Left cardiac atrium (tissue), 4 donors: Measurements from ENCODE around the gene MRPL16. TPM values are rescaled to one million over a fixed set of nuclear protein-coding genes. Genes with fewer than 3 reads are reported as not detected.
"Not testable (repeated sequence)": the region's sequence is repeated elsewhere in the genome, so short reads cannot be mapped to it uniquely, and the experiment has no call there.

Source experiments
- ATAC-seq, 2 donors: fragments of 200-7000 bp; cut with Tn5 transposase; one replicate each; pipeline ENCODE4 v1.9.1; 2020; ENCODE audit warnings: mild to moderate bottlenecking in 2 of 2, moderate library complexity in 2 of 2
- DNase-seq: peaks from one replicate; pipeline ENCODE4 v3.0.0-alpha.2; 2020
- intact Hi-C, 2 donors: fragments of 100-400 bp; cut with DNase I; formaldehyde crosslinking; loops; one replicate each; pipeline versions ENCODE4 v1.14.1 to v1.15.1; 2022 to 2023
- total RNA-seq, 2 donors: library from RNA; stranded (reverse); fragmentation: NEBNext Ultra II Directional; extraction: Animal tissue kit (Norgen Biotek cat#: 25700); gene quantifications; one replicate each; pipeline ENCODE4 v1.2.1, GENCODE V29; 2021
- donor health status: DM: no; HTN: yes; CAD: no.
- donor health status: DM: no; HTN: yes; CAD: no; lungs with severe emphysema.
- donor health status: DM: yes; HTN: yes; CAD: no.
- donor health status: Dilated cardiomyopathy.

The MRPL16 gene
- total RNA-seq, 2 donors from 2014 or later: 61.2 to 70.4 TPM

GRCh38 chr11:59815754-59816153 is 5.2 kb upstream of the MRPL16 start:
- no peak for ATAC-seq
- intact Hi-C loops: no loop called here

GRCh38 chr11:59814021-59814420 is 3.4 kb upstream of the MRPL16 start:
- DNase-seq (no peak), ATAC-seq (no peak)
- intact Hi-C loops: no loop called here

More at GRCh38 chr11:59815754-59816153, 5.2 kb upstream of the MRPL16 start:
- no peak for DNase-seq

GRCh38 chr11:59813364-59813763 is 2.8 kb upstream of the MRPL16 start:
- intact Hi-C loops: no loop called here
- DNase-seq (no peak), ATAC-seq (no peak)

- ATAC-seq: no peak
- intact Hi-C loops: no loop called here
- no peak for DNase-seq
Measured at GRCh38 chr11:59812220-59812619, 1.6 kb upstream of the MRPL16 start.

- DNase-seq (no peak), ATAC-seq (no peak)
- intact Hi-C loops: loop anchor here in 1 of 2 donors (2.0 kb wide), 1 partner anchor 56 kb away; the partner anchor contains the start of gene STX3
Measured at GRCh38 chr11:59810911-59811259, 307 bp upstream of the MRPL16 start.

- DNase-seq (no peak), ATAC-seq (no peak)
- intact Hi-C loops: loop anchor here in 1 of 2 donors (10.0 kb wide), 1 partner anchor 132 kb away; no protein-coding TSS in a partner anchor
Measured at GRCh38 chr11:59807047-59807610, 3.4 kb downstream of the MRPL16 start.

GRCh38 chr11:59804061-59804460 is 6.5 kb downstream of the MRPL16 start:
- intact Hi-C loops: loop anchor here in 1 of 2 donors (10.0 kb wide), 1 partner anchor 129 kb away; no protein-coding TSS in a partner anchor
- no peak for DNase-seq
- no peak for ATAC-seq

- intact Hi-C loops: loop anchor here (1.0 to 10.0 kb wide), 4 partner anchors 48 to 266 kb away; partner anchors contain the start of gene STX3 (in 1 of the 2)
- ATAC-seq (peak; percentile 68 to 79), DNase-seq (no peak)
Measured at GRCh38 chr11:59802639-59803176, 7.9 kb downstream of the MRPL16 start.

- DNase-seq (peak; percentile 48), ATAC-seq (peak; percentile 83 to 88)
- intact Hi-C loops: loop anchor here (1.0 to 10.0 kb wide), 4 partner anchors 47 to 265 kb away; partner anchors contain the start of gene STX3 (in 1 of the 2)
Measured at GRCh38 chr11:59801981-59802638, 8.5 kb downstream of the MRPL16 start.

- intact Hi-C loops: loop anchor here in 1 of 2 donors (10.0 kb wide), 1 partner anchor 126 kb away; no protein-coding TSS in a partner anchor
- no peak for DNase-seq
- no peak for ATAC-seq
Measured at GRCh38 chr11:59801160-59801706, 9.3 kb downstream of the MRPL16 start.

GRCh38 chr11:59800390-59801025 is 10.1 kb downstream of the MRPL16 start:
- no peak for DNase-seq
- no peak for ATAC-seq
- intact Hi-C loops: loop anchor here in 1 of 2 donors (10.0 kb wide), 1 partner anchor 126 kb away; no protein-coding TSS in a partner anchor

- ATAC-seq (no peak), DNase-seq (no peak)
- intact Hi-C loops: no loop called here
Measured at GRCh38 chr11:59794417-59794816, 16.2 kb downstream of the MRPL16 start.

GRCh38 chr11:59792507-59792906 is 18.1 kb downstream of the MRPL16 start:
- intact Hi-C loops: no loop called here
- no peak for DNase-seq
- ATAC-seq: no peak

- no peak for DNase-seq
- no peak for ATAC-seq
- intact Hi-C loops: no loop called here
Measured at GRCh38 chr11:59791639-59792038, 18.9 kb downstream of the MRPL16 start.

- ATAC-seq (no peak), DNase-seq (no peak)
- intact Hi-C loops: no loop called here
Measured at GRCh38 chr11:59787816-59788215, 22.8 kb downstream of the MRPL16 start.

GRCh38 chr11:59787255-59787588 is 23.4 kb downstream of the MRPL16 start:
- ATAC-seq (peak; percentile 55 to 57), DNase-seq (no peak)

GRCh38 chr11:59785818-59786217 is 24.8 kb downstream of the MRPL16 start:
- ATAC-seq (no peak), DNase-seq (no peak)
- intact Hi-C loops: no loop called here

More at GRCh38 chr11:59787255-59787588, 23.4 kb downstream of the MRPL16 start:
- intact Hi-C loops: no loop called here

GRCh38 chr11:59784441-59784840 is 26.1 kb downstream of the MRPL16 start:
- intact Hi-C loops, ATAC-seq, DNase-seq: not testable (repeated sequence)

GRCh38 chr11:59783632-59784090 is 26.9 kb downstream of the MRPL16 start:
- DNase-seq: no peak
- ATAC-seq: no peak
- intact Hi-C loops: no loop called here
